WI38 (cell line): ENCODE measurements around the gene SHANK3.

ENCODE experiments used
- H3K4me3 ChIP-seq: 2 replicates; pipeline ENCODE4 v1.5.1; 2011; ENCODE audit warnings: low read depth, mild to moderate bottlenecking, control low read depth, low read length
- CTCF ChIP-seq: IDR thresholded peaks from 2 replicates; pipeline ENCODE4 v1.5.1; 2012; ENCODE audit warnings: low read depth, mild to moderate bottlenecking, control low read depth, low read length

SHANK3 gene

GRCh38 chr22:50684986-50685385, 12.4 kb downstream of the SHANK3 start:
- H3K4me3 ChIP-seq: no peak overlapping the region
- no peak for TF ChIP-seq CTCF

- no peak overlapping the region for H3K4me3 ChIP-seq
- TF ChIP-seq CTCF: no peak
Measured at GRCh38 chr22:50686794-50687193, 14.2 kb downstream of the SHANK3 start.

- TF ChIP-seq CTCF: no peak
- H3K4me3 ChIP-seq: no peak overlapping the region
Measured at GRCh38 chr22:50687829-50688228, 15.2 kb downstream of the SHANK3 start.

GRCh38 chr22:50688448-50688847, 15.8 kb downstream of the SHANK3 start:
- TF ChIP-seq CTCF: no peak
- H3K4me3 ChIP-seq: no peak overlapping the region

GRCh38 chr22:50691521-50691920, 18.9 kb downstream of the SHANK3 start:
- H3K4me3 ChIP-seq: no peak overlapping the region
- TF ChIP-seq CTCF: peak; percentile 24; the same call in 1 of the 2 replicates

GRCh38 chr22:50693462-50693861, 20.8 kb downstream of the SHANK3 start:
- H3K4me3 ChIP-seq: no peak overlapping the region
- TF ChIP-seq CTCF: no peak

GRCh38 chr22:50694099-50694605, 21.5 kb downstream of the SHANK3 start:
- TF ChIP-seq CTCF: no peak
- H3K4me3 ChIP-seq: no peak overlapping the region
